K562 (cell line): ENCODE results near the gene TLE7. TPM values are rescaled to one million over a fixed set of nuclear protein-coding genes. Genes with fewer than 3 reads are reported as not detected.
A peak's percentile ranks its signal among the peaks of the same experiment; 100 is the strongest.

ENCODE experiments used
- HDAC1 ChIP-seq, 2 experiments: fragments of 450-650 bp; IDR thresholded peaks; 2 replicates each; pipeline ENCODE4 v1.6.1; 2016 to 2017; ENCODE audit warnings: inconsistent platforms in 1 of 2, mild to moderate bottlenecking in 1 of 2, moderate library complexity in 1 of 2
- HDAC2 ChIP-seq: fragments of 450-650 bp; IDR thresholded peaks from 2 replicates; pipeline ENCODE4 v1.6.1; 2016; ENCODE audit warnings: mild to moderate bottlenecking
- HNRNPUL1 ChIP-seq: fragments of 200-400 bp; formaldehyde crosslinking; IDR thresholded peaks from 2 replicates; pipeline ENCODE4 v1.6.1; 2017; ENCODE audit warnings: low read length
- JUND ChIP-seq, 2 experiments: IDR thresholded peaks; 2 replicates in 1 of 2; 3 replicates in 1 of 2; pipeline ENCODE4 v1.6.1; 2011; ENCODE audit warnings: borderline replicate concordance in 2 of 2, low read depth in 2 of 2, low read length in 2 of 2, improper control_type of control experiment in 1 of 2, missing biosample characterization in 1 of 2, missing genetic modification characterization in 1 of 2, missing genetic modification reagents in 1 of 2
- MEF2D ChIP-seq: conservative IDR thresholded peaks from 2 replicates; pipeline ENCODE4 v1.6.1; 2016; ENCODE audit warnings: low read depth, missing genetic modification characterization, missing compliant biosample characterization
- MIER1 ChIP-seq: fragments of 450-650 bp; IDR thresholded peaks from 2 replicates; pipeline ENCODE4 v1.6.1; 2016; ENCODE audit warnings: antibody characterized with exemption, mild to moderate bottlenecking, low read depth
- NBN ChIP-seq: fragments of 450-650 bp; IDR thresholded peaks from 2 replicates; pipeline ENCODE4 v1.6.1; 2016; ENCODE audit warnings: low read depth, mild to moderate bottlenecking
- NCOA6 ChIP-seq: fragments of 450-650 bp; IDR thresholded peaks from 2 replicates; pipeline ENCODE4 v1.6.1; 2017; ENCODE audit warnings: mild to moderate bottlenecking
- NFE2L1 ChIP-seq: fragments of 450-650 bp; IDR thresholded peaks from 2 replicates; pipeline ENCODE4 v1.6.1; 2016; ENCODE audit warnings: missing genetic modification characterization, low read depth, mild to moderate bottlenecking, missing compliant biosample characterization, moderate library complexity, borderline replicate concordance
- NR2C1 ChIP-seq, 2 experiments: fragments of 450-650 bp; IDR thresholded peaks; 2 replicates each; pipeline ENCODE4 v1.6.1; 2017; ENCODE audit warnings: mild to moderate bottlenecking in 2 of 2, antibody characterized with exemption in 1 of 2, inconsistent platforms in 1 of 2, missing compliant biosample characterization in 1 of 2, missing genetic modification characterization in 1 of 2
- PRMT5 ChIP-seq: sonication (generic); formaldehyde crosslinking; IDR thresholded peaks from 2 replicates; pipeline ENCODE4 v1.5.0; 2020; ENCODE audit warnings: missing genetic modification reagents
- RFX5 ChIP-seq: IDR thresholded peaks from 2 replicates; pipeline ENCODE4 v1.6.1; 2011; ENCODE audit warnings: low read depth, mild to moderate bottlenecking, improper control_type of control experiment, low read length
- SRF ChIP-seq, 2 experiments: fragments of 250-450, 450-650 bp in 1 of 2; sonication (Bioruptor Pico) in 1 of 2; sonication (generic) in 1 of 2; formaldehyde crosslinking; IDR thresholded peaks; 2 replicates each; pipeline versions ENCODE4 v1.5.0 to v1.5.1; 2020 to 2022; ENCODE audit warnings: mild to moderate bottlenecking in 1 of 2, missing genetic modification reagents in 1 of 2
- YY1 ChIP-seq, 3 experiments: IDR thresholded peaks; 2 replicates each; pipeline ENCODE4 v1.6.1; 2011; ENCODE audit warnings: low read length in 2 of 3, mild to moderate bottlenecking in 2 of 3, moderate library complexity in 2 of 3, borderline replicate concordance in 1 of 3, control low read depth in 1 of 3, low read depth in 1 of 3; ENCODE audit not compliant: insufficient read depth in 3 of 3, insufficient replicate concordance in 2 of 3, control insufficient read depth in 1 of 3, insufficient read length in 1 of 3; ENCODE audit errors: extremely low read depth in 1 of 3
- ZBTB7A ChIP-seq: IDR thresholded peaks from 2 replicates; pipeline ENCODE4 v1.6.1; 2011; ENCODE audit warnings: low read depth, mild to moderate bottlenecking, low read length, moderate library complexity, borderline replicate concordance; ENCODE audit not compliant: control insufficient read depth
- ZNF197 ChIP-seq: fragments of 200-800 bp; sonication (Bioruptor generic); IDR thresholded peaks from 2 replicates; pipeline ENCODE4 v1.6.1; 2016; ENCODE audit warnings: low read depth, missing genetic modification characterization, missing compliant biosample characterization
- ZNF263 ChIP-seq: sonication (generic); formaldehyde crosslinking; IDR thresholded peaks from 2 replicates; pipeline ENCODE4 v1.8.0; 2022; ENCODE audit warnings: mild to moderate bottlenecking, missing genetic modification reagents, borderline replicate concordance
- polyA plus RNA-seq, 8 experiments: library from polyadenylated mRNA; depleted of rRNA in 4 of 8; stranded (reverse) in 5 of 8; unstranded in 3 of 8; fragments of >200 nt; fragmentation: Nextera tagmentation in 2 of 8; fragmentation: Illumina TruSeq in 1 of 8; extraction: Ambion mirVana in 2 of 8; extraction: Trizol in 1 of 8; gene quantifications; 2 replicates each; pipeline versions ENCODE4 v1.2.1 to v1.2.3, GENCODE V29; 2011 to 2014; ENCODE audit warnings: inconsistent platforms in 1 of 8, missing spikeins in 1 of 8
- total RNA-seq, 7 experiments: library from RNA; depleted of rRNA in 6 of 7; stranded (reverse); fragments of >200 nt in 6 of 7; fragmentation: Illumina TruSeq in 2 of 7; extraction: Trizol in 2 of 7; gene quantifications; 2 replicates each; pipeline versions ENCODE4 v1.2.1 to v1.2.3, GENCODE V29; 2011 to 2021; ENCODE audit warnings: low replicate concordance in 1 of 7
- TF ChIP-seq, protein P1 (sequence below): fragments of 450-650 bp; IDR thresholded peaks from 2 replicates; pipeline ENCODE4 v1.6.1; 2016; ENCODE audit warnings: mild to moderate bottlenecking
- TF ChIP-seq, protein P2 (sequence below): sonication (generic); formaldehyde crosslinking; IDR thresholded peaks from 2 replicates; pipeline ENCODE4 v1.8.1; 2023; ENCODE audit warnings: mild to moderate bottlenecking, missing genetic modification reagents
- TF ChIP-seq, protein P3 (sequence below): fragments of 250-450 bp; sonication (Bioruptor Pico); IDR thresholded peaks from 2 replicates; pipeline ENCODE4 v1.8.0; 2021; ENCODE audit warnings: moderate library complexity, mild to moderate bottlenecking, inconsistent platforms
- TF ChIP-seq, protein P4 (sequence below): sonication (generic); formaldehyde crosslinking; IDR thresholded peaks from 2 replicates; pipeline ENCODE4 v1.5.0; 2020; ENCODE audit warnings: missing genetic modification reagents

TLE7 gene
- total and polyA plus RNA-seq, 9 of the 15 experiments (the other 6 are each of a cell fraction or from before 2014, with no cell fraction given): not detected

DNA sequence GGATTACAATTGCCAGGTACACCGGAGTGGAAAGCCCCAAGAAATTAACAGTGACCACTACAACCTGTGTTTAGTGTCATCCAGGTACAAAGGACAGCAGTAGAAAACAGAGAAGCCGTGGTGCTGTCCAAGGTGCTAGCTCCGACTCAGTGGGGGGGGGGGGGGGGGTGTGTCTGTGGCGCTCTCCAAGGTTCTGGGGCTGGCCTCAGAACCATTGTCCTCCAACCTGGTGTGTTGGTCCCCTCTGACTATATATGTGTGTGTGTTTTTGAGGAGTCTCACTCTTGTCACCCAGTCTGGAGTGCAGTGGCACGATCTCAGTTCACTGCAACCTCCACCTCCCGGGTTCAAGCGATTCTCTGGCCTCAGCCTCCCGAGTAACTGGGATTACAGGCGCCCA is 26.0 kb upstream of the TLE7 start (continued):
- TF ChIP-seq, protein P1, sequence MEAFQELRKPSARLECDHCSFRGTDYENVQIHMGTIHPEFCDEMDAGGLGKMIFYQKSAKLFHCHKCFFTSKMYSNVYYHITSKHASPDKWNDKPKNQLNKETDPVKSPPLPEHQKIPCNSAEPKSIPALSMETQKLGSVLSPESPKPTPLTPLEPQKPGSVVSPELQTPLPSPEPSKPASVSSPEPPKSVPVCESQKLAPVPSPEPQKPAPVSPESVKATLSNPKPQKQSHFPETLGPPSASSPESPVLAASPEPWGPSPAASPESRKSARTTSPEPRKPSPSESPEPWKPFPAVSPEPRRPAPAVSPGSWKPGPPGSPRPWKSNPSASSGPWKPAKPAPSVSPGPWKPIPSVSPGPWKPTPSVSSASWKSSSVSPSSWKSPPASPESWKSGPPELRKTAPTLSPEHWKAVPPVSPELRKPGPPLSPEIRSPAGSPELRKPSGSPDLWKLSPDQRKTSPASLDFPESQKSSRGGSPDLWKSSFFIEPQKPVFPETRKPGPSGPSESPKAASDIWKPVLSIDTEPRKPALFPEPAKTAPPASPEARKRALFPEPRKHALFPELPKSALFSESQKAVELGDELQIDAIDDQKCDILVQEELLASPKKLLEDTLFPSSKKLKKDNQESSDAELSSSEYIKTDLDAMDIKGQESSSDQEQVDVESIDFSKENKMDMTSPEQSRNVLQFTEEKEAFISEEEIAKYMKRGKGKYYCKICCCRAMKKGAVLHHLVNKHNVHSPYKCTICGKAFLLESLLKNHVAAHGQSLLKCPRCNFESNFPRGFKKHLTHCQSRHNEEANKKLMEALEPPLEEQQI: peak; percentile 88
- TF ChIP-seq HDAC2 (peak; percentile 84), HNRNPUL1 (no peak), NFE2L1 (tag) (no peak), NBN (no peak), JUND (IDR thresholded peaks at IDR 0.05; ENCODE audit: borderline replicate concordance, low read depth, low read length) (no peak), JUND (tag; IDR thresholded peaks at IDR 0.05; ENCODE audit: borderline replicate concordance, low read depth, low read length) (peak; percentile 29; the same call in 1 of the 3 replicates), MIER1 (peak; percentile 99), MEF2D (tag) (no peak), YY1 (IDR thresholded peaks at IDR 0.05; ENCODE audit: borderline replicate concordance in 1 of 3, control insufficient read depth in 1 of 3, extremely low read depth in 1 of 3, insufficient read depth in 3 of 3, insufficient read length in 1 of 3, insufficient replicate concordance in 2 of 3, low read depth in 1 of 3, low read length in 2 of 3) (peak in 1 of 3 experiments; percentile 22), ZBTB7A (no peak), ZNF263 (CRISPR knock-in tag) (peak; percentile 67), ZNF197 (CRISPR knock-in tag) (peak; percentile 99), NCOA6 (peak; percentile 97), SRF (CRISPR knock-in tag; IDR thresholded peaks at IDR 0.05) (peak in 1 of 2 experiments; percentile 57; a peak in 1 of 4 replicates), NR2C1 (IDR thresholded peaks at IDR 0.05) (no peak), NR2C1 (tag; IDR thresholded peaks at IDR 0.05) (peak; percentile 46; the same call in 1 of the 2 replicates), HDAC1 (IDR thresholded peaks at IDR 0.05) (peak in 1 of 2 experiments; percentile 61; a peak in 2 of 4 replicates), PRMT5 (CRISPR knock-in tag) (peak; percentile 99), RFX5 (no peak)
- TF ChIP-seq, protein P2, sequence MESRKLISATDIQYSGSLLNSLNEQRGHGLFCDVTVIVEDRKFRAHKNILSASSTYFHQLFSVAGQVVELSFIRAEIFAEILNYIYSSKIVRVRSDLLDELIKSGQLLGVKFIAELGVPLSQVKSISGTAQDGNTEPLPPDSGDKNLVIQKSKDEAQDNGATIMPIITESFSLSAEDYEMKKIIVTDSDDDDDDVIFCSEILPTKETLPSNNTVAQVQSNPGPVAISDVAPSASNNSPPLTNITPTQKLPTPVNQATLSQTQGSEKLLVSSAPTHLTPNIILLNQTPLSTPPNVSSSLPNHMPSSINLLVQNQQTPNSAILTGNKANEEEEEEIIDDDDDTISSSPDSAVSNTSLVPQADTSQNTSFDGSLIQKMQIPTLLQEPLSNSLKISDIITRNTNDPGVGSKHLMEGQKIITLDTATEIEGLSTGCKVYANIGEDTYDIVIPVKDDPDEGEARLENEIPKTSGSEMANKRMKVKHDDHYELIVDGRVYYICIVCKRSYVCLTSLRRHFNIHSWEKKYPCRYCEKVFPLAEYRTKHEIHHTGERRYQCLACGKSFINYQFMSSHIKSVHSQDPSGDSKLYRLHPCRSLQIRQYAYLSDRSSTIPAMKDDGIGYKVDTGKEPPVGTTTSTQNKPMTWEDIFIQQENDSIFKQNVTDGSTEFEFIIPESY (CRISPR knock-in tag): 0 out of 2 replicates have a peak, but pooled peaks have one; percentile 24
- TF ChIP-seq, protein P3, sequence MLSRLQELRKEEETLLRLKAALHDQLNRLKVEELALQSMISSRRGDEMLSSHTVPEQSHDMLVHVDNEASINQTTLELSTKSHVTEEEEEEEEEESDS (CRISPR knock-in tag): no peak
- TF ChIP-seq, protein P4, sequence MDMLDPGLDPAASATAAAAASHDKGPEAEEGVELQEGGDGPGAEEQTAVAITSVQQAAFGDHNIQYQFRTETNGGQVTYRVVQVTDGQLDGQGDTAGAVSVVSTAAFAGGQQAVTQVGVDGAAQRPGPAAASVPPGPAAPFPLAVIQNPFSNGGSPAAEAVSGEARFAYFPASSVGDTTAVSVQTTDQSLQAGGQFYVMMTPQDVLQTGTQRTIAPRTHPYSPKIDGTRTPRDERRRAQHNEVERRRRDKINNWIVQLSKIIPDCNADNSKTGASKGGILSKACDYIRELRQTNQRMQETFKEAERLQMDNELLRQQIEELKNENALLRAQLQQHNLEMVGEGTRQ: peak; percentile 35; the same call in 1 of the 2 replicates
